DLD1 (cell line): ENCODE measurements around the gene CCT4.
"Not testable (repeated sequence)": the region's sequence is repeated elsewhere in the genome, so short reads cannot be mapped to it uniquely, and the experiment has no call there.

Experiments
- in situ Hi-C: cut with HindIII; loops from 2 replicates; pipeline ENCODE4 v1.10.0; 2017; ENCODE audit warnings: low sequenced_read_pairs

CCT4 gene

GRCh38 chr2:61888267-61889055, at the start of gene CCT4:
CCT4 (minus strand) TSS chr2:61888656; CDS start chr2:61888507, 149 bp downstream.
- in situ Hi-C loops = no loop called here

GRCh38 chr2:61937886-61938285, 49.4 kb upstream of the CCT4 start:
- in situ Hi-C loops = no loop called here

DNA sequence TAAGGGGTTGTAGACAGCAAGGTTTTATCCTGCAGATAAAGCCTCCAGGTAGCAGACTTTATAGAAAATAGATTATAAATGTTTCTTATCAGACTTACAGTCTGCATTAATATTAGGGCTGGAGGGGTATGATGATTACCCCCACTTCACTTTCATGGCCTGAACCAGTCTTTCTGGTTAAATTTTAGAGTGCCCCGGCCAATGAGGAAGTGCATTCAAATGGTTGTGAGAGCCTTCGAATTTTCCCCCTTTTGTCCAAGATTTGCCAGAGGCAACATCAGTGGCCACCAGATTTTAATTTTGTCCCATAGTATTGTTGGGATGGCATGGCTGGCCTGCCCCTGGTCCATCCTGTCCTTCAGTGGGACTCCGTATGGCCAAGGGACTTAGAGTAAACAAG, 48.6 kb upstream of the CCT4 start:
- in situ Hi-C loops = no loop called here

GRCh38 chr2:61928826-61929461, 40.5 kb upstream of the CCT4 start:
- in situ Hi-C loops = no loop called here

DNA sequence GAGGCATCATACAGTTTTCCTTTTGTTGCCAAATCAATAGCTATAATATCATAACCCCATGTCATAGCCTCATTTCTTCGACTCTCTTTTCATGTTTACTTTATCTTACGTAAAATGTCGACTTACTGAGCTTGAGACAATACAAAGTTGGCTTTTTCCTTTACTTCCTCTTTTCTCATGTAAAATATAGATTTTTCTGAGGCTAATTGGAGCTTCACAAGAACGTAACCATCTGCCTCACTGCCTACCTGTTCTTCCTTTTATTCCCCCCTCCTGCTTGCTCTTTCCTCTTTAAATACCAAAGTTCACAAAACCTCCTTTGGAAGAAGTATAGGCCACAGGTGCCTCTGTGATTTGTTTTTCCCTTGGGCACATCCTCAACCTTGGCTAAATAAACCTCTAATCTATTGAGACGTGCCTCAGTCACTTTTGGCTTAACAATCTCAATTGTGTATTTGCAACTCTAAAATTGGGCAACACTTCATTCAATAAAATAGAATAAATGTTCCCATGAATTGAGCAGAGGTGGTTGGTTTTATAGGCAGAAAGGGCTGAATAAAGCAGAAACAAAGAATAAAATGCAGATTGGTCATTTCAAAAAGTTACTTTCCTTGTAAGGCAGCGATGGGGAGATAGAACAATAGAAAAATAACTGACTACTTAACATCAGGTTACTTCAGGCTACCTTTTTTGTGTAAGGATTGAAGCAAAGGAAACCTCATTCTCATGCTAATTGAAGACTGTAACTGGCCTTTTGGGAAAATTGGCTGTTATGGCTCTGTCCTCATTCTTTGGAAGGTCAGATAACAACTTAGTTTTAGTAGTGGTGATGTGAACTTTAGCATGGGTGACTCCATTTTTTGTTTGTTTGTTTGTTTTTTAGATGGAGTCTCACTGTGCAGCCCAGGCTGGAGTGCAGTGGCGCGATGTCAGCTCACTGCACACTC, 38.3 kb upstream of the CCT4 start:
- in situ Hi-C loops = no loop called here

DNA sequence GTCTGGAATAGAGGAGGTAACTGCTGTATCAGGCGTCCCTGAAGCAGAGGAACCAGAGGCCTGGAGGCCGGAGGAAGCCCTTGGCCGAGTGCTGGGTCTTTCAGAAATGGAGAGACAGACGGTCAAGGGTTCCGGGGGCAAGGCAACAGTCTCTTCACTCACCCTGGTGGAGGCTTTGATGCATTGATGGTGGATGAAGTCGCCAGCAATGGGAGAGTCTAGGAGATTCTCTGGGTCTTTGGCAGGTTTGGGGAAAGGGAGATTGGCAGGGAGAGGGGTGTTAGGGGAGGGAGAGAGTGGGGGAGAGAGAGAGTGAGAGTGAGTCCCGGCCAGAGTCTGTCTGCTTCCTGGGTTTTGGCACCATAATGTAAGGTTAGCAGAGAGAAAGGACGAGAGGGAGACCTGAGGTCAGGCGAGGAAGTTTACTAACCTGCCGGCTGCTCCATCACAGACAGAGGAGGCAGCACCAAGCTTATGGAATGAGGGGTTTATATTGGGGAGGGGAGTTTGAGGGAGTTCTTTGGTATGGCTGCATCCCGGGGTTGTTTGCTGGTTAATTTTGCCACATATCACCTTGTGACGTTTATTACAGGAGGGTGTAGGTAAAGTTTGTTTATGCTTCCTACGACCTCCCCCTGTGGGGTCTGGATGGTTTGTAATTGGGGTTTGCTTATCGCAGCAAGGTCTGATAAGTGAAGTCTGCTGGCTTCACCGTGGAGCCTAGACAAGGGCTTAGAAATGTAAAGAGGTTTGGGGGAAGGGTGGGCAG, 36.6 kb upstream of the CCT4 start:
- in situ Hi-C loops = no loop called here

DNA sequence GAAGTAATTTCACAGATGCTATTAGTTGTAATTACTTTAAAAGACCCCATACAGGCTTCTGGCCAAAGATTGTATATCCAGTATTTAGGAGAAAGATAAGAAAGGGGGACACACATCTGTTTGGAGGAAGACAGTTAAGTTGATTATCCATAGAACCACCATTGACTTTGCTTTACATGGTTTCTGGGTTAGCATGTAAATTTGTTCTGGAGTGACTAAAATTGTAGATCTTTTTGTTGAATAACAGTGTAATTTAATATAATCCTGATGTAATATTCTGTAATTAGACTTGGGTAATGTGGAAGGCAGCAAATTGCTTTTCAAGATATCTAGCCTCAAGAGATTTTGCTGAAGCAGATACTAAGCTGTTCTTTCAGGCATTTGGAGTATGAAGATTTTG, 34.3 kb upstream of the CCT4 start:
- in situ Hi-C loops = no loop called here

- in situ Hi-C loops = no loop called here
These were observed 32.1 kb upstream of the CCT4 start for GRCh38 chr2:61920548-61920947.

DNA sequence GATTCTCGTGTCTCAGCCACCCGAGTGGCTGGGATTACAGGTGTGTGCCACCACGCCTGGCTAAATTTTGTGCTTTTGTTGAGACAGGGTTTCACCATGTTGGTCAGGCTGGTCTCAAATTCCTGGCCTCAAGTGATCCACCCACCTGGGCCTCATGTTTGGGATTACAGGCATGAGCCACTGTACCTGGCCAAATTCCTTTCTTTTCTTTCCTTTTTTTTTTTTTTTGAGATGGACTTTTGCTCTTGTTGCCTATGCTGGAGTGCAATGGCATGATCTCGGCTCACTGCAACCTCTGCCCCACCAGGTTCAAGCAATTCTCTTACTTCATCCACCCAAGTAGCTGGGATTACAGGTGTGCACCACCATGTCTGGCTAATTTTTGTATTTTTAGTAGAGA, 26.3 kb upstream of the CCT4 start:
- in situ Hi-C loops = not testable (repeated sequence)

GRCh38 chr2:61911510-61911909, 23.1 kb upstream of the CCT4 start:
- in situ Hi-C loops = no loop called here

DNA sequence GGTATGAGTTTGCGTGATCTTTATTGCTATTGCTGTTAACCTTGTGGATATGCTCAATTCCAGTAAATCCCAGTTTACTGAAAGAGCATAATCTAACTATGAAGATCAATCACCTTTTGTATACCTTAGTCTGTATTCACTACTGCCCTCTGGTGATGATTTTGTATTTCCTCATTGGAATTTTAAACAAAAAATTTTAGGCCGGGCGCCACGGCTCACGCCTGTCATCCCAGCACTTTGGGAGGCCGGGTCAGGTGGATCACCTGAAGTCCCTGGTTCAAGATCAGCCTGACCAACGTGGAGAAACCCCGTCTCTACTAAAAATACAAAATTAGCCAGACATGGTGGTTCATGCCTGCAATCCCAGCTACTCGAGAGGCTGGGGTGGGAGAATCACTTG, 22.1 kb upstream of the CCT4 start:
- in situ Hi-C loops = no loop called here

DNA sequence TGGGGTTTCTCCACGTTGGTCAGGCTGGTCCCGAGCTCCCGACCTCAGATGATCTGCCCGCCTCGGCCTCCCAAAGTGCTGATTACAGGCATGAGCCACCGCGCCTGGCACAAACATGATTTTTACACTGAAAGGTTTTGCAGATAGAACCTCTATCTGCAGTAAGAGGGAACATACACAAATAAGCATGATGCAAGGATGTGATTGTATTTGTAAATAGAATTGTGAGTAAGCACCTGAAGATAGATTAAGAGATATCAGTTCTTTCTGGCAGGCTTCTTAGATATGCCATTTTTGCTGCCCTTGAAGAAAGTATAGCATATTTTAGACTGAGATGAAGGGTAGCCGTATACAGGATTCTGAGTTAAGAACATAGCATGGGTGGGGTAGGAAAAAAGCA, 20.7 kb upstream of the CCT4 start:
- in situ Hi-C loops = no loop called here

GRCh38 chr2:61906186-61906470, 17.7 kb upstream of the CCT4 start:
- in situ Hi-C loops = no loop called here

DNA sequence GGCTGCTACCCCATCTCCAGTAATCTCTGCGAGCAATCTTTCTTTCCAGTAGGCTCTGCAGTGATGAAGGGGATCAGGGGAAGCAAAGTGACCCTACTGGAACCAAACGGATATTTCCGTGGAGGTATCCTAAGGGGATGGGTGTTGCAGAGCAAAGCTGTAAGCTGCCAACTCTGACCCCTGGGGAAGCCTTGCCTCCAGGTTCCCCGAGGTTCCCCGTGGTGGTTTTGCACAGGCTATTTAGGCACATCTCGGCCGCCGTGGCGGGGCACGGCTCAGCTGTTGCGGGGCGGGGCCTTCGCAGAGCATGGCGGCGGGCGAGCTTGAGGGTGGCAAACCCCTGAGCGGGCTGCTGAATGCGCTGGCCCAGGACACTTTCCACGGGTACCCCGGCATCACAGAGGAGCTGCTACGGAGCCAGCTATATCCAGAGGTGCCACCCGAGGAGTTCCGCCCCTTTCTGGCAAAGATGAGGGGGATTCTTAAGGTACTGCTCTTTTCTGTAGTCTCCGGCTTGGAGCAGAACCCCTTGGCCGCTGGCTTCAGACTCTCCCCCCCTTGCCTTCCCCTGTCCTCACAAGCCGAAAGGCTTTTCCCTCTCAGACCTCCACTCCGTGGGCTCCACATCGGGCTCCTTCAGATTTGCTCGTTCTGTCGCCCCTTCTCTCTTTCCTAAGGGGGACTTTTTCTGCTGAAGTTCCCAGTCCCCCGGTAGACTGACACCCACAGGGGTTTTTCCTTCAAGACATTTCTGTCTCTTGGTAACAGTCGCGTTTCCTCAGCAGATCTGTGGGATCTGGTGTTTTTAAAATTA, 17.1 kb upstream of the CCT4 start, which contains the start of gene COMMD1:
Gene COMMD1 (plus strand): TSS at position 303 of the 814 bp plus-strand sequence. CDS start 5 bp downstream, at position 308.
- in situ Hi-C loops = no loop called here

DNA sequence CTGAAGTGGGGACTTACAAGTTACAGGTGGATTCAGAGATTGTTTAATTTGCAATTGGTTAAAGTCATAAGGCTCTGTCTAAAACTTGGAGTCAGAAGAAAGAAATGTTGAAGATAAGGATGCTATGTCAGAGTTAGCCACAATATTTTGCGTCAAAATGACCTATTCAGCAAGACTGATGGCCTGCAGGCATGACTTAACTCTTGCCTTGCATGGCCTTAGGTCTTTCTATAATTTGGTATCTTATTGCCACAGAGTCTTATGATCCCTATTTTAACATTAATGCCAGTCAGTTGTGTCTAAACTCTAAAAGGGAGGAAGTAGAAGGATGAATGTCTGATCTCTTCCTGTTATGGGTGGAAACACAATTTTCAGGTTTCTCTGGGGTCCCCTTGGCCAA, 11.8 kb upstream of the CCT4 start:
- in situ Hi-C loops = no loop called here

DNA sequence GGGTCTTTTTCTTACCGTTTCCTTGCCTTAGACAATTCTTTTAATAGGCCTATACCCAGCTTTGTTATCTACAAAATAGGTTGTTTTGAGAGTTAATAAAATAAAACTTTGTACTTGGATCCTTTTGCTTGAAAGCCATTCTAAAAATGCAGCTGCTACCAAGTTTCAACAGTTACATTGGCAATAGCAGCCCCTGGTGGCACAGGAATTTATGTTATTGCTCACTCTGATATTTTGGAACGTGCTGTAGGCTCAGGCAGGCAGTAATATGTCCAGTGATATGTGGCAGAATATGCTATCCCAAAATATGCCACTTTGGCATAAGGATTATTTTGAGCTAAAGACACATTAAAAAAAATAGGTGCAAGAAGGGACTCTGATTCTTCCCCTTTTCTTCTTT, 10.4 kb upstream of the CCT4 start:
- in situ Hi-C loops = no loop called here

DNA sequence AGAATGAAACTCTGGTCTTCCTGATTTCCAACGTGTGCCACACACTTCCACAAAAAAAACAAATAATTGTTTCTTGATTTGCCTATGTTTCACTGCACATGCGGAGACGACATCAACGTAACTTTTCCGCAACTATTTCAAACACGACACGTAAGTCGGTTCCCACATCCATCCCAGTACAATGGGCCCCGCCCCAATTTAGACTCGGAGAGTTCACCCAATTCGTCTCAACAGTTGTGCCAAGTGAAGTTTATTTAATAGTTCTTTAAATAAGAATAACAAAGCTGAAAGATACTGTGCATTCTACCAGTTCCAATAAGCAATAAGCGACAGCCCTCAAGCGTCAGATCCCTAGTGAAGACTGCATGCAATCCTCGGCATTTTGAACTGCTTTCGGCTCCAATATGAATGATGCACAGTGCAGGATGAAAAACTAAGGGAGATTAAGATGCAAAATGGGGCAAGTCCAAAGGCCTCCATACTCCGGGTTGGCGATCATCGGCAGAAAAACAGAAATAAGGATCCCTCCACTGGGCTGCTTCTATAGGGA, 664 bp downstream of the CCT4 start:
- in situ Hi-C loops = no loop called here

GRCh38 chr2:61885896-61886603, 2.4 kb downstream of the CCT4 start:
- in situ Hi-C loops = no loop called here

DNA sequence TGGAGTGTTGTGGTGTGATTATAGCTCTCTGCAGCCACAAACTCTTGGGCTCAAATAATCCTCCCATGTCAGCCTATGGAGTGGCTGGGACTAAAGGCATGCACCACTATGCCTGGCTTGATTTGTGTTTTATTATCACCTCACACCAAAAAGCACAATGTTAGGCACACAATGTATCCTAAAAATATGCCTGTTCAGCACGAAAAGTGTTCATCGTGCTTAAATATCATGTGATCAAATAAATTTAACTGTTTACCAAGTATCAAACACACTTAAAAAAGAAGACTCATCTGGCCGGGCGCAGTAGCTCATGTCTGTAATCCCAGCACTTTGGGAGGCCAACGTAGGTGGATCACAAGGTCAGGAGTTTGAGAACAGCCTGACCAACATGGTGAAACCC, 5.6 kb downstream of the CCT4 start:
- in situ Hi-C loops = no loop called here
